GM19240 (cell line): ENCODE results near the gene THAP3.

Experiments
- DNase-seq: peaks from one replicate; pipeline ENCODE4 v3.0.0; 2011; ENCODE audit warnings: low spot score; ENCODE audit not compliant: insufficient read length

THAP3 gene

DNA sequence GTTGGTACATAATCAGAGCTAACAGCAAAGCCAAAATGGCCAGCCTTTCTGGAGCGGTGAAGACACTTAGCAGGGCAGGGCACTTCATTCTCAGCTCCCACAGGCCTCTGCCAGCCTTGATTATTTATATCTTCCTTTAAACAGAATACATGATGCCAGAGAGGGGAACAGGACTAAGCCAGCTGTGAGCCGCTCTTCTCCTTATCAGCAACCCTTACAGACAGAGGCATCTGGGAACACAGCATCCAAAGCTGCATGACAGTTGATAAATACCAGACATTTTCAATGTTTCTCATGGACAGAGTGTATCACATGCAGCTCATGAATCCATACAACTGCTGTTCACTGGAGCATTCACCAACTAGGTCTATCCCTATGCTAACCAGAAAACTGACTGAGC, 47.9 kb downstream of the THAP3 start:
- DNase-seq = no peak

DNA sequence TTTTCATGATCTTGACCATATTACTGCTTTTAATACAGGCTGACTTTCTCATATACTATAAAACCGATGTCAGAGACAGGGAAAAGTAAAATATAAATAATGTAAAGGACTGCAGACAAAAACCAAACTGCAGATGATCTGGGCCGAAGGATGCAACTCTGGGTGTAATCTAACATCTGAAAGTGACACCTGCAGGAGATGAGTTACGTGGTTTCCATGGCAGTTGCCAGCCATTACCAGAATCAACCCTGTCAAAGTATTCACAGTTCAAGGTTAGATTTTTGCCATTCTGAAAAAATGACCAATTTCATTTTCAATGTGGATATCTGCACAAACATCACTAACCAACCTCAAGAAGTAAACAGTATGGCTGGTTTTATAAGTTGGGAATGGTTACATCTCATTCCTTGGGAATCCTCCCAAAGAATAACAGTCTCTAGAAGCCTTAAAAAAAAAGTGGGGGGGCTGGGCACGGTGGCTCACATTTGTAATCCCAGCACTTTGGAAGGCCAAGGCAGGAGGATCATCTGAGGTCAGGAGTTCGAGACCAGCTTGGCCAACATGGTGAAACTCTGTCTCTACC, 49.2 kb downstream of the THAP3 start:
- DNase-seq = no peak

DNA sequence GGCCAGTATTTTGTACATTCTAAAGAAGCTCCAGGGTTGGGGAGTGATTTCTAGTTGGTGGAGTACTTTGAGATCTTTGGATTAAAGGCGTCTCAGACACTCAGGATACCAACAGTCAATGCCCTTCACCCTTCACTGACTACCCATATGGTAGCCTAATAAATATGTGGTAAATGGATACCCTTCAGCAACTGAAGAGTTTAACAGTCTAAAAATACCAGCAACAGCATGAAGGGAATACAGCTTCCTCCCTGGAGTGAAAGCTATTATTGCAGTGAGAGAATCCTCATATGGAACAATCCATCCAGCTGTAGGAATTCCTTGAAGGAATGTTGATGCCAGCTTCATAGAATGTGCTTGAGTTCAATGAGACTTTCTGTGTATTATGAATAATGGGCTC, 50.1 kb downstream of the THAP3 start:
- no peak for DNase-seq

GRCh38 chr1:6675941-6676340, 51.3 kb downstream of the THAP3 start:
- no peak for DNase-seq
